ENCODE data around the gene CELSR3. TPM values are rescaled to one million over a fixed set of nuclear protein-coding genes. Genes with fewer than 3 reads are reported as not detected.

The CELSR3 gene
- total and polyA plus RNA-seq, 2 of the 4 experiments (the other 2 are of a cell fraction): 0.18 to 0.63 TPM

DNA sequence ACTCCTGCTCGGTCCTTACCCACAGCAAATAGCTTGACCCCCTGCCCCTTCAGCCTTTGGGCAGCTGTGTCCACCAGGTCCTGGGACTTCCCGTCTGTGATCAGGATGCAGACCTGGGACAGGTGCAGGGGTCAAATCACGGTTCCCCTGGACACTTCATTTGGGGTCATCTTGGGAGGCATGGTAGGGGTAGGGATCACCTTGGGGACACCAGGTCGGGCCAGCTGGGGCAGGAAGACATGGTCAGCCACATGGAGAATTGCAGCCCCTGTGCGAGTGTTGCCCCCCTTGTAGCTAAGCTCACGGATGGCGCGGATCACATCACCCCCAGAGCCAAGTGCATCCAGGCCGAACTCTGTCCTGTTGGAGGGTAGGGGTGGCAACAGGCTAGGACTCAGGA lies 69.3 kb downstream of the CELSR3 start:
- no peak overlapping the region for H3K18ac ChIP-seq (ENCODE audit: low read depth, low read length)
- H2BK15ac ChIP-seq (ENCODE audit: low read depth, low read length): no peak overlapping the region
- H3K4ac ChIP-seq (ENCODE audit: low read depth, low read length): peak overlapping the region; percentile 54; the same call in 1 of the 2 replicates
- H3K79me1 ChIP-seq (ENCODE audit: low read depth in 1 of 2, low read length in 2 of 2): peaks cover 29 to 86% of the 10 kb centered on the region in 2 experiments
- H3K27me3 ChIP-seq (ENCODE audit: control insufficient read depth, insufficient read depth, low read length): no peaks in the 10 kb centered on the region
- H2BK5ac ChIP-seq (ENCODE audit: low read depth, low read length, poor library complexity, severe bottlenecking): no peak overlapping the region
- peak overlapping the region; percentile 42 for H3K23ac ChIP-seq (ENCODE audit: low read depth, low read length)
- 90% methylated on average over 2 of the region's 9 CpGs; no CpG with 5 or more reads in 1 of the 2 experiments for WGBS, 2 experiments (ENCODE audit: extremely low coverage in 2 of 2, insufficient read length in 1 of 2)
- H3K27ac ChIP-seq (ENCODE audit: insufficient read depth, low read length): no peak overlapping the region
- H3K36me3 ChIP-seq (ENCODE audit: control insufficient read depth, insufficient read depth, low read length): peaks cover 49% of the 10 kb centered on the region
- H2AK5ac ChIP-seq (ENCODE audit: low read depth, low read length): peak overlapping the region; percentile 73; the same call in 1 of the 2 replicates
- H2BK120ac ChIP-seq (ENCODE audit: low read depth, low read length): no peak overlapping the region; the same call in 1 of the 2 replicates
- ChIA-PET CTCF (no interaction called here), POLR2A (ENCODE audit: unreplicated experiment) (no interaction called here)
- H3K14ac ChIP-seq (replicated peaks; ENCODE audit: low read depth, low read length): 0 out of 2 replicates have a peak overlapping the region, but pooled peaks have one; percentile 6
- BruUV-seq (replicated peaks): no TSS peak
- no peak overlapping the region for H2BK20ac ChIP-seq (ENCODE audit: low read depth, low read length)
- TF ChIP-seq BHLHE40 (IDR thresholded peaks at IDR 0.05; ENCODE audit: low read depth, low read length): no peak
- no peak overlapping the region for H3K4me3 ChIP-seq (ENCODE audit: insufficient read depth, low read depth, low read length)
- H3K9me3 ChIP-seq (ENCODE audit: control insufficient read depth, insufficient read depth, low read length): no peaks in the 10 kb centered on the region
- 0 out of 4 replicates have a peak overlapping the region, but pooled peaks of 1 of the 2 experiments have one; percentile 13 for H4K8ac ChIP-seq (ENCODE audit: low read depth in 2 of 2, low read length in 2 of 2)
- H4K20me1 ChIP-seq (ENCODE audit: insufficient read depth, low read length): peaks cover 5% of the 10 kb centered on the region
- H3K9ac ChIP-seq (ENCODE audit: low read depth, low read length): no peak overlapping the region
- H4K91ac ChIP-seq (ENCODE audit: insufficient read depth, low read depth, low read length): no peak overlapping the region
- peak overlapping the region; percentile 13; the same call in 1 of the 2 replicates for H3K4me2 ChIP-seq (ENCODE audit: low read depth, low read length)
- dilution Hi-C loops (cut with HindIII; ENCODE audit: low sequenced_read_pairs, unreplicated experiment) (no loop called here), intact Hi-C loops (cut with micrococcal nuclease) (no loop called here), in situ Hi-C loops (cut with MboI; ENCODE audit: low sequenced_read_pairs) (no loop called here)
- H3K56ac ChIP-seq (ENCODE audit: extremely low read depth, insufficient read depth, low read length): no peak overlapping the region
- H4K5ac ChIP-seq (ENCODE audit: low read depth, low read length): no peak overlapping the region
- DNase-seq (no peak), ATAC-seq (ENCODE audit: low read depth) (no peak)
- H3K4me1 ChIP-seq (ENCODE audit: control insufficient read depth, insufficient read depth, low read length): peaks cover 39% of the 10 kb centered on the region
- peaks cover 58% of the 10 kb centered on the region for H3K9me1 ChIP-seq (ENCODE audit: insufficient read depth, low read length)
- H2AFZ ChIP-seq (replicated peaks; ENCODE audit: low read length, poor library complexity): peak overlapping the region; percentile 35
- peak overlapping the region; percentile 57 for H2AK9ac ChIP-seq (replicated peaks; ENCODE audit: low read depth, low read length, poor library complexity)
